ENCODE measurements around the gene PIR.

PIR gene

DNA sequence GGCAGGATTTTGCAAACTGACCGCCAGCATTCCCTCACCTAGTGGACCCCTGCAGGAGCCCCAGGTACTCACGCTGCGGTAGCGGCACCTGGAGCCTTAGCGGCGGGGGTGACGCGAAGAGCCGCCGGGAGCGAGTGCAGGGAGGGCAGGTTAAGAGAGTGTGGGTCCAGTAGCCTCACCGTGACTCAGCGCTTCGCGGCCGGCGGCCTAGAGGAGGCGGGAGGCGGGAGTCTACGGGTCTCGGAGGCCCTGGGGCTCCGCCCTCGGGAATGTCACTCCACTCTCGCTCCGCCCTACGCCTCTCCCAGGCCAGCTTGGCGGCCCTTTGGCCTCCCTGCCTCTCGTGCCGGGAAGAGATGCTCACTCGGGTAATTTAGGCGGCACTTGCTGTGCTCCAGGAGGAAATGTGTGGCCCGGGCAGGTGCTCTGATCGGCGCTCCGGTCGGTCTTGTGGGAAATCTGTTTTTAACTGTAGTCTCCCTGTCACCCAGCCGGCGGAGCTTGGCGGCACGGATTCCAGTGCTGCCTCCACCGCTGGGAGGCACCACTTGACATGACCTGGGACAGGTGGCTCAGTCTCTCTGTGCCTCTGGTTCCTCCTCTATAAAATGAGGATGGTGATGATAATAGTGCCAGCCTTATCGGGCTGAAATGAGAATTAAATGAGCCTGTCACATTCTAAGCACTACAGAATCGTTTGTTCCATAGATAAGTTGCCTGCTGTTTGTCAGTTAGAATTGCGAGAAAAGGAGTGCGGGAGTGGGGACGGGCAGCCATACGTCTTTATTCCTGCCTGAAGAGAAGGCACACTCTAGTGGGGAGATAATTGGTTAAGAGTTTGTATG, at the start of gene PIR:
PIR (minus strand) TSS at position 216 of the 845 bp plus-strand sequence. CDS start 2,076 bp downstream, outside the sequence.
- peak; percentile 39 for DNase-seq

- DNase-seq: no peak
Observed at GRCh38 chrX:15530318-15530717, 37.2 kb upstream of the PIR start.

- no peak for DNase-seq
Observed at GRCh38 chrX:15529165-15529564, 36.0 kb upstream of the PIR start.

GRCh38 chrX:15525664-15526416, 32.7 kb upstream of the PIR start:
- no peak for DNase-seq

- no peak for DNase-seq
Observed at GRCh38 chrX:15524417-15524816, 31.3 kb upstream of the PIR start.

DNA sequence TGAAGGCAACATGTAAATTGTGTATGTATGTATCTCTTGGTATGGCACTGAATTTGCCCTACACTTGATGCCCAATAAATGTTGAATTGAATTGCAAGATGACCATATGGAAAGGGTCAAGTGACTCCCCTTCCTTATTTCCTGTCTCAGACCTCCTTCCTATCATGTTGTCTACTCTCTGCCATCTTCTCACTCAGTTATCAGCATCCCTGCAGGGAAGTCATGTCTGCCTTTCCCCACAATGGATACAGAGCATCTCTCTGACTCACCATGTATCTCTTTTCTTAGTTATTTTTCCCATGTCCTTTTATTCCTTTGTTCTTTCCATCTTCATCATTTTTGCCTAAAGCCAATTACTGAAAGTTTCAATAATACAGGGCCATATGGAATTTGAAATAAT, 30.0 kb upstream of the PIR start:
- DNase-seq: no peak

DNA sequence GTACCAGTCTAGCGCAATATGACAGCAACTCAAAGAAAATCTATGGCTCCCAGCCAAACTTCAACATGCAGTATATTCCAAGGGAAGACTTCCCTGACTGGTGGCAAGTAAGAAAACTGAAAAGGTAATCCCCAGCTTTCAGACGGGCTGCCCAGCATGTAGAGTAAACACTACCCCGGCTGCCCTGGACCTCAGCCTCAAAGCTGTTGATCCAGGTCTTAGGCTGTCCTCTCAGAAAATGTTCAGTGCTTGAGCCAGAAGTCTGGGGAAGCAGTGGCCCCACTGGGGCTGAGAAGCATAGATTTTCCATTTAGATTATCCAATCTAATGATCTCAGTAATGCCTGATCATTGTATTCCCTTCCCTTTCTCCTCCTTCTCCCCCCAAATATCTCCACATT, 29.3 kb upstream of the PIR start:
- no peak for DNase-seq

- no peak for DNase-seq
Observed at GRCh38 chrX:15515931-15516330, 22.8 kb upstream of the PIR start.

GRCh38 chrX:15514279-15514678, 21.1 kb upstream of the PIR start:
- no peak for DNase-seq

GRCh38 chrX:15512401-15512965, 19.4 kb upstream of the PIR start:
- DNase-seq: no peak

DNA sequence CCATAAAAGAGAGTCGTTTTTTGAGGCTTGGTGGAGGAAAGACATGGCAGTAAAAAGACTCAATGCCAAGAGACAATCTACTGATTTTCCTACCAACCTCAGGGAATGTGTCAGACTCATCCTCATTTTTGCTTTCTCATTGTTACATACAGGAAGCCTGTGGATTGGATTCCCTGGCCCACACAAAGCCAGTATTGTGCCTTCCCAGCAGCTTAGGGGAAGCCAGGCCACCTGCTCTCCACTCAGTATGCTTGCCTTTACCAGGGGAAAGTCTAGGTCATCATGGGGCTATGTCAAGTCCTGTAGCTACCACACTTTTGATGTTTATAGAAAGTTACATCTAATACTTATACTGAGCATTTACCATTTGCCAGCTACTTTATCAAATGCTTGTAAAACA, 18.4 kb upstream of the PIR start:
- DNase-seq: no peak

- DNase-seq: no peak
Observed at GRCh38 chrX:15509845-15510244, 16.7 kb upstream of the PIR start.

- DNase-seq: no peak
Observed at GRCh38 chrX:15507005-15507404, 13.9 kb upstream of the PIR start.

DNA sequence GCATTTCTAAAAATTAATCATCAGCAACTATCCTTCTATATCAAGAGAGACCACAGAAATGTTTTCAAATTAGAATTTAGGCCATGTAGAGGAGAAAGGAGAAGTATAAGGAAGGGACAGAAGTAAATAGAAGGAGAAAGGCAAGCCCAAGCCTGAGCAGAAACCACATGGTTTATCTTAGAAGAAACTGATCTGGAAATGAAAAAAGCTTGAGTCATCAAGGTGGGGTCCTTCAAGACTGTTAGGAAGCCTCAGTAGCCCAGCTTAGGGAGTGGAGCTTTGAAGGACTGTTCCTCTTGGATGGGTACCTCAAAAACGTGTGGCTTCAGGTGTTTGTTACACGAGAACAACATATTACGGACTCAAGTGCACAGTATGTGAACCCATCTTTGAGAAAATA, 12.0 kb upstream of the PIR start:
- no peak for DNase-seq

DNA sequence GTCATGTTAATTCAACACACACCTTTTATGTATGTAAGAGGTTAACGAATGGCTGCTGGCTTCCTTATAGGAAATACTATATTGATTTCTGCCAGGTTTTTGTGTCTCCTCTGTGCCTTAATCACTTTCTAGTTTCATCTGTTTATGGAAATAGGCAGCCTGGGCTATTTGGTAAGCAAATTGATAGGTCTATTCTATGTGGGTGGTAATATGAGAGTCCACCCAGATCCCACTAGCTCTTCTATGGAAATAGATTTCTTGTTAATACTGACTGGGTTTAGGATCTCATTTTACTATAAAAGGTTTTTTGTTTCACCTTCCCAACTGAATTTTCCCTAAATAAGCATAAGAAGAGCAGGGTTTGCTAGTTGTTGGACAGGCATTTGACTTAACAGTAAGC, 11.5 kb upstream of the PIR start:
- no peak for DNase-seq

DNA sequence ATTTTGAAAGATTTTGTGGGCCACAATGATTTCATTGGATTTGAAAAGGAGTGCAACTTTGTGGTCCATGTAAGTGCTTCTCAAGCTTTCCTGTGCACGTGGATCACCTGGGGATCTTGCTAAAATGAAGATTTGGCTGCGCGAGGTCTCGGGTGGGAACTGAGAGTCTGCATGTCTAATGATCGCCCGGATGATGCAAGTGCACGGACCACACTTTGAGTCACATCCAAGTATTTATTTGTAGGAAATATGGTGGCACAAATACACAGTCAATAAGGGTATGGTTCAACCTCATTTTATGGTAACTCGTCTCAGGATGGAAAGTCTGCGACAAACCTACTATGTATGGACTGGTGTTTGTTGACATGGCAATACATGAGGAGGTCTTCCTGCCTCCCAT, 8.4 kb upstream of the PIR start:
- no peak for DNase-seq

DNA sequence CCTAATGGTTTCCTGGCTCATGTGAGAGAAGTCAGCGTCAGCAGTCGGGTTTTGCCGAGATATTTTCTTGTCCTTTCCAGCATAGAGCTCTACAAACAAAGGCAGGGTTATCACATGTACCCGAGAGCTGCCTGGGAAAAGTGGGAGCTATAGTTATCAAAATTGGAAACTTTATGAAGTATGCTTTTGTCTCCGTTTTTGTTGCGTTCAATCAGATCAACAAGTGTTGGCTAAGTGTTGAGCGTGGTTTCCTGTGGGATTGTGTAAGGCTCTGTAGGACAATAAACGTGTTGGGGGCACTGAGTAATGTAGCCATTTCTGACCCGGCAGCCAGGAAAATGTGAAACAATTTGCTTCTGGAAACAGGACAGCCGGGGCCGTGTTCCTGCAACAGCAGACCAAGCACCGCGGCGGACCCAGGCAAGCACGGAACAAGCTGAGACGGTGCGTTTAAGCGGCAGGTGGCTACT, 7.4 kb upstream of the PIR start, which contains the start of gene BMX:
BMX (plus strand) TSS at position 311 of the 470 bp plus-strand sequence. CDS start 7,547 bp downstream, outside the sequence.
- no peak for DNase-seq

DNA sequence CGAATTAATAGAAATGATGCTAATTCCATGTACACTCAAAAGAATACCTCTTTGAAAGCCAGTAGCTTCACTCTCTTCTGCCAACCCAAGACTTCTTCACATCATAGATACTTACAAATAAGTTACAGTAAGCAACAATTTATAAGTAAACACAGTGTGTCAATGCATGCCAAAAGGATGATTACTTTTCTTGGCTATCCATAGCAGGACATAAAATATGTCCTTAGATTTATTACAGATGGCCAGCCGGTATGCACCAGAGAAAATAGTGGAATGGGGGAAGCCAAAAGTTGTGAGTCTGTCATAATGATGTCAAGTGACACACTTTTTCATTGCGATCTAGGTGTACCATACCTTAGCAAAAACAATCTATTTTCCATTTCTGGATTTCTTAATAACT, 6.8 kb upstream of the PIR start:
- DNase-seq: no peak

DNA sequence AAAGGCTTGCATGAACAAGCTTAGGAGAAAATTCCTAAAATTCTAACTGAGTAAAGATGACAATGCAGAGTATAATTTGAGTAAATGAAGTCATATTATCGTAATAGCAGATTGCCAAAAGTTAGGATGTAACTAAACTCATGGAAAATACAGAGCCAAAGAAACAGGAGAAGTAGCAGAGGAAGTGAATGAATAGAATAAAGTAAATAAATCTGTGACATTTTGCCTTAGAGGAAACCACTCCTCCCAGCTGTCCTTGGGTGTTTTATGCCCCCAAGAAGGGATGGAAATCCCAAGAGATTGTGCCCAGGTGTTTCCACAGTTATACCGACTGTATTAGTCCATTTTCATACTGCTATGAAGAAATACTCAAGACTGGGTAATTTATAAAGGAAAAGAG, 5.6 kb upstream of the PIR start:
- no peak for DNase-seq

DNA sequence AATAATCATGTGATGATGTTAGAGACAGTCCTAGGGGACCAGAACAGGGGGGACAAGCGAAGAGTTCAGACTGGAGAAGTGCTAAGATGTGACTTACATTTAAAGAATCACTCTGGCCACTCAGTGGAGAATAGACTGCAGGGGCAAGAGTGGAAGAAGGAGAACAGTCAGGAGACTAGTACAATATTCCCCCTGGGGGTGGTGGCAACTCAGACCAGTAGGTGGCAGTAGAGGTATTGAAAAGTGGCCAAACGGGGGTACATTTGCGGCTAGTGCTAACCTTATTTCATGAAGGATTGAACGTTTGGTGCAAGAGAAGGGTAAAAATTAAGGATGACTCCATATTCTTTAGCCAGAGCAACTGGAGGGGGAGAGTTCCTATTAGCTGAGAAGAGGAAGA, 4.7 kb upstream of the PIR start:
- peak; percentile 41 for DNase-seq

DNA sequence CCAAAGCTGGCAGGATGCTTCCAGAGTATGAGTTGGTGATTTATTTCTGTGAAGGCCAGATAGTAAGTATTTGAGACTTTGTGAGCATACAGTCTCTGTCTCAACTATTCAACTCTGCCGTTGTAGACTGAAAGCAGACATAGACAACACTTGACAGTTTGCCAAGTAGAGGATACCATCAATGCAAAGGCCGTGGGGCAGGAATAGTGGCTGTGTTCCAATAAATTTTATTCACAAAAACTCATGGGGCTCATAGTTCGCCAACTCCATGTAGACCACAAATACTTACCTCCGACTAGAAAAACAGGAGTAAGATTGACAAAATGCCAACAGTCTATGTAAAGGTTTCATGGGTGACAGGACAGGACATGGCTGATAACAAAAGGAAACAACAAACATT, 3.7 kb upstream of the PIR start:
- DNase-seq: no peak

GRCh38 chrX:15495801-15496200, 2.7 kb upstream of the PIR start:
- no peak for DNase-seq

DNA sequence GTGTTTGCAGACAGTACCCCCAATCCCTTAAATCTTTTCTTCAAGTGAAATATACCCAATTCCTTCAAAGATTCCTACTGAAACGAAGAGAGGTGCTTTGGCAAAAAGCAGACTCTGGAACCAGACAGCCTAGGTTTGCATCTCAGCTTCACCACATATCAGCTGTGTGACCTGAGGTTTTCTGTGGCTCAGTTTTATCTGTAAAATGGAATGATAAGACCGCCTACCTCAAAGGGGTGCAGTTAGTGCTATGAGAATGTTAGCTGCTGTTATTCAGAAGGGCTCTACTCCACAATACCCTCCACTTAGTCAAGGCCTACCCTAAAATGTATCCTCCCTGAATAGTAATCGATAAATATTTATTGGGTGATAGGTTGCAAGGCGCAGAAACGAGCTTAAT, 664 bp downstream of the PIR start:
- DNase-seq: no peak

DNA sequence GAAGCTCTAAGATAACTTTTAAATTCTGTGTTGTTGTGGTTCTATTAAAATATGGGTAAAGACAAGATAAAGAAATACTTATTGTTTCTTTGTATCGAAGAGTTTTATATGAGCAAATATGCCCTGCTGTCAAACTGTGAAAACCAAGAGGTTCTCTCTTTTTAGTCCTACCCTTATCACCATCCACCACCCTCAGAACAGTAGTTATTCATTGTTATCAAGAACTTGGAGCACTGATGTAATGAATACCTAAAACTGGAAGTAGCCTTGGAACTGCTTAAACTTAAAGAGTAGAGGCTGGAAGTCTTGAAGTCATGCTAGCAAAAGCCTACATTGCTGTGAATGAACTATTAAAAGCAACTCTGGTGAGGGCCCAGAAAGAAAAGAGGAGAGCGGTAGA, 9.2 kb downstream of the PIR start:
- no peak for DNase-seq
